Vagina (tissue), 2 donors: ENCODE data around the gene BCAS2.

Experiments
- CTCF ChIP-seq, 3 experiments: fragments of 450-650 bp in 2 of 3; fragments of 200-600 bp in 1 of 3; sonication (generic) in 1 of 3; IDR thresholded peaks; one replicate each; pipeline ENCODE4 v1.5.1; 2017 to 2019; ENCODE audit warnings: antibody characterized with exemption in 3 of 3, mild to moderate bottlenecking in 2 of 3, moderate library complexity in 2 of 3
- POLR2A ChIP-seq, 2 donors: fragments of 450-650 bp; IDR thresholded peaks; one replicate each; pipeline ENCODE4 v1.6.1; 2017; ENCODE audit warnings: antibody characterized with exemption in 2 of 2, mild to moderate bottlenecking in 2 of 2, moderate library complexity in 2 of 2
- POLR2AphosphoS5 ChIP-seq, 2 donors: sonication (generic); formaldehyde crosslinking; IDR thresholded peaks; one replicate each; pipeline ENCODE4 v1.9.0; 2017; ENCODE audit warnings: antibody characterized with exemption in 2 of 2, mild to moderate bottlenecking in 2 of 2, low read depth in 1 of 2; ENCODE audit not compliant: insufficient read depth in 1 of 2

GRCh38 chr1:114597949-114598348 is 16.5 kb upstream of the BCAS2 start:
- TF ChIP-seq CTCF (IDR thresholded peaks at IDR 0.05) = no peak
- no peak for TF ChIP-seq POLR2A (IDR thresholded peaks at IDR 0.05)
- TF ChIP-seq POLR2AphosphoS5 (IDR thresholded peaks at IDR 0.05; ENCODE audit: insufficient read depth in 1 of 2, low read depth in 1 of 2) = no peak
